GM23338 (cell line): Measurements from ENCODE around the gene NCKAP5. TPM values are rescaled to one million over a fixed set of nuclear protein-coding genes. Genes with fewer than 3 reads are reported as not detected.

ENCODE experiments used
- ATAC-seq: fragments of 200-7000 bp; cut with Tn5 transposase; 3 replicates; pipeline ENCODE4 v1.9.1; 2020
- DNase-seq: peaks from one replicate; pipeline ENCODE4 v3.0.0-alpha.2; 2015; ENCODE audit warnings: low spot score
- H2AFZ ChIP-seq: fragments of 200-600 bp; sonication (generic); 2 replicates; pipeline ENCODE4 v1.8.0; 2016; ENCODE audit warnings: antibody characterized with exemption, mild to moderate bottlenecking, moderate library complexity
- H3F3A ChIP-seq: fragments of 200-600 bp; sonication (generic); replicated peaks from 2 replicates; pipeline ENCODE4 v1.8.0; 2017; ENCODE audit warnings: antibody characterized with exemption, mixed run types, low read depth
- H3K27ac ChIP-seq: fragments of 200-600 bp; sonication (generic); 2 replicates; pipeline ENCODE4 v1.6.1; 2016; ENCODE audit warnings: low read depth
- H3K27me3 ChIP-seq: fragments of 200-600 bp; sonication (generic); 2 replicates; pipeline ENCODE4 v1.8.0; 2016; ENCODE audit warnings: mild to moderate bottlenecking, mixed run types, moderate library complexity; ENCODE audit not compliant: insufficient read depth
- H3K36me3 ChIP-seq: fragments of 200-600 bp; sonication (generic); 2 replicates; pipeline ENCODE4 v1.8.0; 2016; ENCODE audit warnings: mild to moderate bottlenecking; ENCODE audit not compliant: insufficient read depth
- H3K4me1 ChIP-seq: fragments of 200-600 bp; sonication (generic); 2 replicates; pipeline ENCODE4 v1.8.0; 2016; ENCODE audit warnings: mild to moderate bottlenecking, moderate library complexity; ENCODE audit not compliant: insufficient read depth
- H3K4me2 ChIP-seq: fragments of 200-600 bp; sonication (generic); 2 replicates; pipeline ENCODE4 v1.7.1; 2017; ENCODE audit warnings: mixed run types
- H3K4me3 ChIP-seq: fragments of 200-600 bp; sonication (generic); 2 replicates; pipeline ENCODE4 v1.6.1; 2016; ENCODE audit warnings: mixed run types
- H3K79me2 ChIP-seq: fragments of 200-600 bp; sonication (generic); replicated peaks from 2 replicates; pipeline ENCODE4 v1.8.0; 2017; ENCODE audit warnings: mild to moderate bottlenecking; ENCODE audit not compliant: insufficient read depth
- H3K9me2 ChIP-seq: fragments of 200-600 bp; sonication (generic); 2 replicates; pipeline ENCODE4 v1.8.0; 2017; ENCODE audit not compliant: insufficient read depth
- H4K20me1 ChIP-seq: fragments of 200-600 bp; sonication (generic); replicated peaks from 2 replicates; pipeline ENCODE4 v1.8.0; 2017; ENCODE audit warnings: mild to moderate bottlenecking; ENCODE audit not compliant: insufficient read depth
- H3K27ac Mint-ChIP-seq: 2 replicates; pipeline ENCODE4 v1.8.0; 2020; ENCODE audit warnings: inconsistent platforms, mild to moderate bottlenecking, moderate library complexity, mixed read lengths
- H3K27me3 Mint-ChIP-seq: 3 replicates; pipeline ENCODE4 v1.8.0; 2022; ENCODE audit warnings: low read depth, mild to moderate bottlenecking, moderate library complexity, mixed read lengths, inconsistent platforms; ENCODE audit not compliant: insufficient read depth, poor library complexity
- H3K36me3 Mint-ChIP-seq: 3 replicates; pipeline ENCODE4 v1.8.0; 2021; ENCODE audit warnings: low read depth, mild to moderate bottlenecking, inconsistent platforms, moderate library complexity, mixed read lengths
- H3K4me1 Mint-ChIP-seq: 3 replicates; pipeline ENCODE4 v1.8.0; 2020; ENCODE audit warnings: mild to moderate bottlenecking, inconsistent platforms, mixed read lengths
- H3K4me3 Mint-ChIP-seq: 3 replicates; pipeline ENCODE4 v1.8.0; 2021; ENCODE audit warnings: moderate library complexity, mild to moderate bottlenecking, inconsistent platforms, mixed read lengths
- H3K9me3 Mint-ChIP-seq: 3 replicates; pipeline ENCODE4 v1.8.0; 2020; ENCODE audit warnings: moderate library complexity, mild to moderate bottlenecking, inconsistent platforms, mixed read lengths
- CREB1 ChIP-seq: fragments of 250-450 bp; sonication (Bioruptor Pico); IDR thresholded peaks from 2 replicates; pipeline ENCODE4 v1.5.0; 2020; ENCODE audit warnings: low read depth, mild to moderate bottlenecking, moderate library complexity
- CTCF ChIP-seq, 2 experiments: fragments of 200-600 bp in 1 of 2; sonication (generic) in 1 of 2; conservative IDR thresholded peaks; 2 replicates each; pipeline versions ENCODE4 v1.5.1 to v1.6.1; 2016 to 2017; ENCODE audit warnings: antibody characterized with exemption in 2 of 2, low read depth in 2 of 2, mild to moderate bottlenecking in 2 of 2, moderate library complexity in 1 of 2
- EZH2phosphoT487 ChIP-seq: fragments of 200-600 bp; sonication (generic); IDR thresholded peaks from one replicate; pipeline ENCODE4 v1.8.1; 2018; ENCODE audit warnings: antibody characterized with exemption; ENCODE audit not compliant: unreplicated experiment
- JUNB ChIP-seq: IDR thresholded peaks from one replicate; pipeline ENCODE4 v1.6.1; 2016; ENCODE audit warnings: antibody characterized with exemption; ENCODE audit not compliant: unreplicated experiment
- POLR2AphosphoS5 ChIP-seq: IDR thresholded peaks from 2 replicates; pipeline ENCODE4 v1.6.1; 2016; ENCODE audit warnings: antibody characterized with exemption, low read depth
- REST ChIP-seq: IDR thresholded peaks from one replicate; pipeline ENCODE4 v1.6.1; 2018; ENCODE audit warnings: antibody characterized with exemption; ENCODE audit not compliant: unreplicated experiment
- STAT1 ChIP-seq: IDR thresholded peaks from one replicate; pipeline ENCODE4 v1.6.1; 2016; ENCODE audit warnings: antibody characterized with exemption; ENCODE audit not compliant: unreplicated experiment
- ZNF114 ChIP-seq: fragments of 250-450 bp; sonication (Bioruptor Pico); IDR thresholded peaks from 2 replicates; pipeline ENCODE4 v1.5.0; 2020; ENCODE audit warnings: mild to moderate bottlenecking, moderate library complexity
- ZNF331 ChIP-seq: fragments of 250-450 bp; sonication (Bioruptor Pico); IDR thresholded peaks from 2 replicates; pipeline ENCODE4 v1.5.0; 2020; ENCODE audit warnings: low read depth, mild to moderate bottlenecking, moderate library complexity
- polyA plus RNA-seq: library from polyadenylated mRNA; unstranded; fragments of >200 nt; fragmentation: Nextera tagmentation; extraction: Ambion mirVana; gene quantifications from 2 replicates; pipeline ENCODE4 v1.2.1, GENCODE V29; 2016
- total RNA-seq: library from RNA; depleted of rRNA; stranded (reverse); fragments of >200 nt; shearing (Covaris generic); gene quantifications from 2 replicates; pipeline ENCODE4 v1.2.3, GENCODE V29; 2014

NCKAP5 gene
- total and polyA plus RNA-seq, 2 experiments from 2014 or later: 0.34 to 0.73 TPM

- Mint-ChIP-seq H3K27me3 (no peaks in the 10 kb centered on the region), H3K4me3 (no peak overlapping the region), H3K4me1 (no peaks in the 10 kb centered on the region), H3K9me3 (no peaks in the 10 kb centered on the region), H3K36me3 (no peaks in the 10 kb centered on the region), H3K27ac (no peak overlapping the region)
- Histone ChIP-seq H4K20me1 (no peaks in the 10 kb centered on the region), H3K79me2 (no peaks in the 10 kb centered on the region), H3K9me2 (0 out of 2 replicates have a peak, but pooled peaks cover 3% of the 10 kb centered on the region), H2AFZ (no peak overlapping the region), H3K27ac (no peak overlapping the region), H3K4me2 (no peak overlapping the region), H3K4me1 (no peaks in the 10 kb centered on the region), H3K4me3 (no peak overlapping the region), H3F3A (no peaks in the 10 kb centered on the region), H3K27me3 (no peaks in the 10 kb centered on the region), H3K36me3 (no peaks in the 10 kb centered on the region)
- DNase-seq (no peak), ATAC-seq (no peak)
- TF ChIP-seq POLR2AphosphoS5 (no peak), JUNB (no peak), CTCF (conservative IDR thresholded peaks at IDR 0.05; ENCODE audit: low read depth in 2 of 2) (no peak)
These were observed 506.2 kb downstream of the NCKAP5 start for GRCh38 chr2:133061874-133062593.

DNA sequence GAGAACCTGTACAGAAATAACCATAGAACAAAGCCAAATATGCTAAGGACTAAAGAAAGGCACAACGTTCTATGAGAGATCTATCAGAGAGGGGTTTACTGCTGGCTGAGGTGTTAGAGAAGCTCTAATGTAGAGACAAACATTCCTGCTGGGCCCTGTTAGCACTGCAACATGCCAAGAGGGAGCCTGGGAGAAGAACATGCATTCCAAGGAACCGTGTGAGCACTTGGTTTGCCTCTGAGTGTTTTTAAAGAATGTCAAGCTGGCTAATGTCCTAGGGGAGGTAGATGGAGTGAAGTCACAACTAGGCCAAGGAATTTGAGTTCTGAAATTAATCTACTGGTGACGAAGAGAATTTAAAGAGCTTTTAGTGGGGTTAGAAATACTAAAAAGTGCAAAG is 514.0 kb downstream of the NCKAP5 start:
- Mint-ChIP-seq H3K4me1 (peaks cover 16% of the 10 kb centered on the region), H3K36me3 (no peaks in the 10 kb centered on the region), H3K27me3 (no peaks in the 10 kb centered on the region), H3K9me3 (no peaks in the 10 kb centered on the region), H3K4me3 (no peak overlapping the region), H3K27ac (no peak overlapping the region)
- H4K20me1 ChIP-seq: no peaks in the 10 kb centered on the region
- H3K4me3 ChIP-seq: no peak overlapping the region
- no peak overlapping the region for H2AFZ ChIP-seq
- no peaks in the 10 kb centered on the region for H3K9me2 ChIP-seq
- H3K4me2 ChIP-seq: no peak overlapping the region
- H3K79me2 ChIP-seq: no peaks in the 10 kb centered on the region
- DNase-seq (peak; percentile 47), ATAC-seq (peak; percentile 73)
- H3K36me3 ChIP-seq: no peaks in the 10 kb centered on the region
- H3K27me3 ChIP-seq: no peaks in the 10 kb centered on the region
- no peak overlapping the region for H3K27ac ChIP-seq
- H3K4me1 ChIP-seq: peaks cover 11% of the 10 kb centered on the region
- no peaks in the 10 kb centered on the region for H3F3A ChIP-seq
- TF ChIP-seq ZNF114 (CRISPR knock-in tag) (no peak), CREB1 (CRISPR knock-in tag) (no peak), EZH2phosphoT487 (no peak), ZNF331 (CRISPR knock-in tag) (no peak), STAT1 (no peak), REST (no peak), JUNB (no peak), CTCF (conservative IDR thresholded peaks at IDR 0.05; ENCODE audit: low read depth in 2 of 2) (no peak)
